ENCODE measurements around the gene ZNF581. TPM values are rescaled to one million over a fixed set of nuclear protein-coding genes. Genes with fewer than 3 reads are reported as not detected.
A peak's percentile ranks its signal among the peaks of the same experiment; 100 is the strongest.

The ZNF581 gene
- total and polyA plus RNA-seq, 7 donors, result 10.2 to 18.6 (median 14.5) TPM

GRCh38 chr19:55613396-55613795 is 30.1 kb upstream of the ZNF581 start:
- H3K27ac ChIP-seq, result peak overlapping the region; percentile 50
- WGBS, 3 donors, result 91 to 94% (median 92%) methylated on average over 24 to 27 of the region's 27 CpGs
- H3K36me3 ChIP-seq (ENCODE audit: insufficient read depth in 1 of 2, low read depth in 1 of 2), result peaks cover 10 to 58% of the 10 kb centered on the region in 2 donors
- no peaks in the 10 kb centered on the region for H3K9me3 ChIP-seq
- H3K4me1 ChIP-seq, result peaks cover 23% of the 10 kb centered on the region
- intact Hi-C loops (cut with DNase I), result no loop called here
- H3K27me3 ChIP-seq (ENCODE audit: insufficient read depth in 3 of 3, low read length in 2 of 3), result no peaks in the 10 kb centered on the region
- no peak for DNase-seq
- ATAC-seq, result no peak
- no peak for TF ChIP-seq CTCF (IDR thresholded peaks at IDR 0.05)
- H3K4me3 ChIP-seq, result no peak overlapping the region

- intact Hi-C loops (cut with DNase I), result no loop called here
- 92 to 95% (median 94%) methylated on average over 52 to 75 of the region's 75 CpGs for WGBS, 3 donors
- no peaks in the 10 kb centered on the region for H3K9me3 ChIP-seq
- peaks cover 10 to 54% of the 10 kb centered on the region in 2 donors for H3K36me3 ChIP-seq (ENCODE audit: insufficient read depth in 1 of 2, low read depth in 1 of 2)
- ATAC-seq, result no peak
- peaks cover 24% of the 10 kb centered on the region for H3K4me1 ChIP-seq
- no peak for DNase-seq
- TF ChIP-seq CTCF (IDR thresholded peaks at IDR 0.05), result no peak
- H3K4me3 ChIP-seq, result no peak overlapping the region
- H3K27me3 ChIP-seq (ENCODE audit: insufficient read depth in 3 of 3, low read length in 2 of 3), result no peaks in the 10 kb centered on the region
- no peak overlapping the region for H3K27ac ChIP-seq
These were observed 29.3 kb upstream of the ZNF581 start for GRCh38 chr19:55613930-55614710.

GRCh38 chr19:55614711-55615542 is 28.5 kb upstream of the ZNF581 start:
- H3K27ac ChIP-seq, result no peak overlapping the region
- peaks cover 7 to 46% of the 10 kb centered on the region in 2 donors for H3K36me3 ChIP-seq (ENCODE audit: insufficient read depth in 1 of 2, low read depth in 1 of 2)
- DNase-seq, result no peak
- H3K9me3 ChIP-seq, result no peaks in the 10 kb centered on the region
- H3K4me3 ChIP-seq, result no peak overlapping the region
- 95 to 97% (median 97%) methylated on average over 71 to 98 of the region's 98 CpGs for WGBS, 3 donors
- peaks cover 24% of the 10 kb centered on the region for H3K4me1 ChIP-seq
- intact Hi-C loops (cut with DNase I), result no loop called here
- no peak for ATAC-seq
- no peak for TF ChIP-seq CTCF (IDR thresholded peaks at IDR 0.05)
- no peaks in the 10 kb centered on the region for H3K27me3 ChIP-seq (ENCODE audit: insufficient read depth in 3 of 3, low read length in 2 of 3)

- no peaks in the 10 kb centered on the region for H3K9me3 ChIP-seq
- no peaks in the 10 kb centered on the region for H3K27me3 ChIP-seq (ENCODE audit: insufficient read depth in 3 of 3, low read length in 2 of 3)
- H3K4me3 ChIP-seq, result no peak overlapping the region
- intact Hi-C loops (cut with DNase I), result no loop called here
- ATAC-seq, result no peak
- H3K27ac ChIP-seq, result no peak overlapping the region
- peaks cover 7 to 41% of the 10 kb centered on the region in 2 donors for H3K36me3 ChIP-seq (ENCODE audit: insufficient read depth in 1 of 2, low read depth in 1 of 2)
- DNase-seq, result no peak
- WGBS, 3 donors, result 97% methylated on average over 85 to 88 of the region's 88 CpGs
- TF ChIP-seq CTCF (IDR thresholded peaks at IDR 0.05), result no peak
- H3K4me1 ChIP-seq, result peaks cover 33% of the 10 kb centered on the region
These were observed 27.7 kb upstream of the ZNF581 start for GRCh38 chr19:55615543-55616394.
